ENCODE results near the gene SHISA9.

DNA sequence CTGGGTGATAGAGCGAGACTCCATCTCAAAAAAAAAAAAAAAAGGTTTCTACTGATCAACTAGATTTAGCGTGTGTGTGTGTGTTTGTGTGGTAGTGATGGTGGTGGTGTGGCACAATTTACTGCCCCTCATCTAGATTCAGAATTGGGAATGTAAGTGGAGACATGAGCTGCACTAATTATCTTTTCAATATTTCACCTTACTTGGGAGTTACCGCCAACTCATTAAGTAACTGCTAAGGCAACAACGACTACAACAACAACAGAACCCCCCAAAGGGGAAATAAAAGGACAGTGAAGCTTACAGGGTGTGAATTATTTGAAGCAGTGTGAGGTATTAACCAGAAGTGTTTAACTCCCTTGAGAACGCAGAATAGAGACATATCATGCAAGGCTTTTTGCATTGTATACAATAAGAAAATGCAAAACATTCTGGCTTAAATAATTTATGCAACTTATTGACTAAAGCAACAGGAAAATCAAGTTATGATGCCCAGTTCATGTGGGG, 180.5 kb downstream of the SHISA9 start:
- TF ChIP-seq, protein P1, sequence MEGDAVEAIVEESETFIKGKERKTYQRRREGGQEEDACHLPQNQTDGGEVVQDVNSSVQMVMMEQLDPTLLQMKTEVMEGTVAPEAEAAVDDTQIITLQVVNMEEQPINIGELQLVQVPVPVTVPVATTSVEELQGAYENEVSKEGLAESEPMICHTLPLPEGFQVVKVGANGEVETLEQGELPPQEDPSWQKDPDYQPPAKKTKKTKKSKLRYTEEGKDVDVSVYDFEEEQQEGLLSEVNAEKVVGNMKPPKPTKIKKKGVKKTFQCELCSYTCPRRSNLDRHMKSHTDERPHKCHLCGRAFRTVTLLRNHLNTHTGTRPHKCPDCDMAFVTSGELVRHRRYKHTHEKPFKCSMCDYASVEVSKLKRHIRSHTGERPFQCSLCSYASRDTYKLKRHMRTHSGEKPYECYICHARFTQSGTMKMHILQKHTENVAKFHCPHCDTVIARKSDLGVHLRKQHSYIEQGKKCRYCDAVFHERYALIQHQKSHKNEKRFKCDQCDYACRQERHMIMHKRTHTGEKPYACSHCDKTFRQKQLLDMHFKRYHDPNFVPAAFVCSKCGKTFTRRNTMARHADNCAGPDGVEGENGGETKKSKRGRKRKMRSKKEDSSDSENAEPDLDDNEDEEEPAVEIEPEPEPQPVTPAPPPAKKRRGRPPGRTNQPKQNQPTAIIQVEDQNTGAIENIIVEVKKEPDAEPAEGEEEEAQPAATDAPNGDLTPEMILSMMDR (IDR thresholded peaks at IDR 0.05) = no peak
- no peak for TF ChIP-seq POLR2A (IDR thresholded peaks at IDR 0.05)
